GM19240 (cell line): ENCODE measurements around the gene LAD1.
A peak's percentile ranks its signal among the peaks of the same experiment; 100 is the strongest.

Source experiments
- DNase-seq: peaks from one replicate; pipeline ENCODE4 v3.0.0; 2011; ENCODE audit warnings: low spot score; ENCODE audit not compliant: insufficient read length

The LAD1 gene, protein sequence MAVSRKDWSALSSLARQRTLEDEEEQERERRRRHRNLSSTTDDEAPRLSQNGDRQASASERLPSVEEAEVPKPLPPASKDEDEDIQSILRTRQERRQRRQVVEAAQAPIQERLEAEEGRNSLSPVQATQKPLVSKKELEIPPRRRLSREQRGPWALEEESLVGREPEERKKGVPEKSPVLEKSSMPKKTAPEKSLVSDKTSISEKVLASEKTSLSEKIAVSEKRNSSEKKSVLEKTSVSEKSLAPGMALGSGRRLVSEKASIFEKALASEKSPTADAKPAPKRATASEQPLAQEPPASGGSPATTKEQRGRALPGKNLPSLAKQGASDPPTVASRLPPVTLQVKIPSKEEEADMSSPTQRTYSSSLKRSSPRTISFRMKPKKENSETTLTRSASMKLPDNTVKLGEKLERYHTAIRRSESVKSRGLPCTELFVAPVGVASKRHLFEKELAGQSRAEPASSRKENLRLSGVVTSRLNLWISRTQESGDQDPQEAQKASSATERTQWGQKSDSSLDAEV

GRCh38 chr1:201399018-201399351, at the start of gene LAD1:
TSS of gene LAD1 (minus strand) at chr1:201399324. CDS start at chr1:201399306, 18 bp downstream.
- DNase-seq, result no peak

DNA sequence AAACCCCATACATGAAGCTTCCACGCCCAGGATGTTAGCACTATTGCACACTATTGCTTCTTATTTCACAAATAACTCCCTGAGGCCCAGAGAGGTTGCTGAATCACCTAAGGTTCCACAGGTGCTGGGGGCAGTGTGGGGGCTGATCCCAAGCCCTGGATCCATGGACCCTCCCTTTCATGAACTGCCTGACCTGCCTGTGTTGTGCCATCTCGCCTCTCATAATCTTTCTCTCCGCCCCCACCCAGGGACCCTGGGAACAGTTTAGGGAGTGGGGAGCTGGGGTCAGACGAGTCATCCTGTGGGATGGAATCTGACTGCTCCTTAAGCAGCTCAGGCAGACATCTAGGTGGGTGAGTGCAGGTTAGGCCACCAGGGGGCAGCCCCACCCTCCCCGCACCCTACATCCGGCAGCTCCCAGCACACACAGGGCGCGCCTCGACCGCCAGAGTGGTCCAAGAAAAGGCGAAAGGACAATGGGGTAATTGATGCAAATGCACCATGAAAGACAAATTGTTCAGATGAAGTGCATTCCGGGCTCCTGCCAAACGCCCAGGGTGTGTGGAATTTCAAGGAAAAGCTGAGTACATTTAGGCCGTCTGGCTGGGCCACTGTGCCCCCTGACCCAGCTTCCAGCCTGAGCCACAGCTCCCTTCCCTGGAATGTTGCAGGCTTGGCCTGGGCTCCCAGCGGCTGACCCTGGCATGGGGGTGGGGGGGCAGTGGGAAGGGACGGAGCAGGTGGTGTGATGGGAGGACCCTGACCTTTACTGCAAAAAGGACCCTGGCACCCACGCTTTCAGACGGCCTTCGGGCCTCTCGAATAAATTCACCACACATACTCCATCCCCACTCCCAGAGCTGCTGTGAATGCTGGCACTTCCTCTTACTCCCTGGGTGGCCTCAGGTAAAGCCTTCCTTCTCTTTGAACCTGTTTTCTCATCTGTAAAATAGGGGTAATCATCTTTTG, 49.1 kb upstream of the LAD1 start:
- DNase-seq, result peak; percentile 87

GRCh38 chr1:201445310-201445709, 46.2 kb upstream of the LAD1 start:
- no peak for DNase-seq

DNA sequence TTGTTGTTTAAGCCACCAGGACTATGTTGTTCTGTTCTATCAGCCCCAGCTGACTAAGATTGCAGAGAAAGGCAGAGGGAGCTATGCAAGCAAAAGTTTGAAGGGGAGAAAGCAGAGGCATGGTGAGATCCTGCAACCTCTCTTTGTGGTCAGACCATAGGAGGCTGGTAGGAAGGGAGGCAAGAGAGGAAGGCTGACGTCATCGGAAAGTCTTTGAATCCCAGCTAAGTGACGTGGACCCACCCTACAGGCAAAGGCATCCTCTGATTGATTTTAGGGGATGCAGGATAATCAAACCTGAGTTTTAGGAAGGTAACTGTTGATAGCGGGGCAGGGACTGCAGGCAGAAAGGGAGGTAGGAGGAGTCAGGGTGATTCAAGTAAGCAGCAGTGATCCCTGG, 45.7 kb upstream of the LAD1 start:
- no peak for DNase-seq

- no peak for DNase-seq
Measured at GRCh38 chr1:201443747-201444146, 44.6 kb upstream of the LAD1 start.

GRCh38 chr1:201436969-201437368, 37.8 kb upstream of the LAD1 start:
- DNase-seq, result no peak

- DNase-seq, result no peak
Measured at GRCh38 chr1:201436393-201436792, 37.3 kb upstream of the LAD1 start.

- DNase-seq, result no peak
Measured at GRCh38 chr1:201434266-201434665, 35.1 kb upstream of the LAD1 start.

- no peak for DNase-seq
Measured at GRCh38 chr1:201433609-201434008, 34.5 kb upstream of the LAD1 start.

DNA sequence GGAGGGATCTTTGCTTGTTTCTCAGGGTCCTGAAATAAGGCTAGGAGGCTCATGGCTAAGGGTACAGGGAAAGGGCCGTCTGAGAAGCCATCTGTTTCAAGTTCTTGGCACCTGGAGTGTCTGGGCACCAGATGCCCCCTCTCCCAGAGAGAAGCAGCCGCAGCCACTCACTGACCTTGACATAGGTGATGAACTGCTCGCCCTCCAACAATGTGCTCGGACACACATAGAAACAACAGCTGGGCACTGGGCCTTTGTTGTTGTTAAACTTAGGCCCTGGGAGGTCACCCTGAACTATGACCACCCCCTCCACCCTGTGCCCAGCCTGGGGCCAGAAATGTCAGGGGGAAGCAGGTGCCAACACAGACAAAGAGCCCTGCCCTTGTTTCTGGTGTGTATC, 31.7 kb upstream of the LAD1 start:
- no peak for DNase-seq

DNA sequence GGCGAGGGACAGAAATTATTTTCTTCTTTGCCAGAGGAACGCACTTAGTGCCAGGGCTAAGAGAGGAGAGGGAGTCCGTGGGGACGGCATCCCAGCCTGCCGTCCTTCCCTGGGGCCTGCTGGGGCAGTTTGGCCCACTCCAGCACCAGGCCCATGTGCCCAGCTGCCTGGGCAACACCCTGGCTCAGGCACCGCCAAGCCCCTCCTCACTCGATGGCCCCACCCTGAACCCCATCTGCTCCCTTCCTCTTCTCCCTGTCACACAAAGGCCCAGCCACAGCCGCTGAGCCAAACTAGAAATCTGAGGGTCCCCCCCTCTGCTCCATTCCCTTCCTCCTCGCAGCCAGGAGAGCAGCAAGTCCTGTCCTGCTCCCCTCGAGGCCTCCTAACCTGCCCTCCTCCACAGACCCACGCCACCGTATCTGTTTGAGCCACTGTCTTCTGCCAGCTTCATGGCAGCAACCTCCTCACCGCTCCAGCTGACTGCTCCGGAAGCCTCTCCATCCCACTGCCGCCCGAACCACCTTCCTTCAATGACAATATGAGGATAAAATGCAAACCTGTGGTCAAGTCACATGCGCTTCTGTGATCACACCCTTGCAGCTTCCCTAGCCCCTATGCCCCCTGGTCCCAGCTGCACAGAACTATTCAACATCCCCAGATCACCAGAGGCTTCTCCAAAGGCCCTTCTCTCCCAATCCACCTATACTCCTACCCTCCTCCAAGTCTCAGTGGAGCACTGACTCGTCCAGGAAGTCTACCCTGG, 30.8 kb upstream of the LAD1 start:
- no peak for DNase-seq

DNA sequence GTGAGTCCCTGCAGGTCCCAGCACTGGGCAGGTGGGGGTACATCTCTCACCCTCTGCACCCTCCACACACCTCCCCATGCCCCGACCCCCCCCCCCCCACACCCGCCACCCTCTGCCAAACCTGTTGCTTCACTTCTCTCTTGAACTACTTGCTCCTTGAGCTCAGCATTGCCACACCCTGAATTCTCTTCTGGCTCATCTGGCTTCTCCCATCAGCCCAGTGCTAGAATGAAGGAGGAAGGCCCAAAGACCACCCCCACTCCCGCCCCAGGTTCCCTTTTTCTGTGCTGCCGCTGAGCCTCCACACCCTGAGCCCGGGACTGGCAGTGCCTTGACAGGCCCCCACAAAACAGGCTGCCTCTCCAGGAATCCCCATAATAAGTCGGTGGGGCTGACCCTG, 28.8 kb upstream of the LAD1 start:
- DNase-seq, result no peak

DNA sequence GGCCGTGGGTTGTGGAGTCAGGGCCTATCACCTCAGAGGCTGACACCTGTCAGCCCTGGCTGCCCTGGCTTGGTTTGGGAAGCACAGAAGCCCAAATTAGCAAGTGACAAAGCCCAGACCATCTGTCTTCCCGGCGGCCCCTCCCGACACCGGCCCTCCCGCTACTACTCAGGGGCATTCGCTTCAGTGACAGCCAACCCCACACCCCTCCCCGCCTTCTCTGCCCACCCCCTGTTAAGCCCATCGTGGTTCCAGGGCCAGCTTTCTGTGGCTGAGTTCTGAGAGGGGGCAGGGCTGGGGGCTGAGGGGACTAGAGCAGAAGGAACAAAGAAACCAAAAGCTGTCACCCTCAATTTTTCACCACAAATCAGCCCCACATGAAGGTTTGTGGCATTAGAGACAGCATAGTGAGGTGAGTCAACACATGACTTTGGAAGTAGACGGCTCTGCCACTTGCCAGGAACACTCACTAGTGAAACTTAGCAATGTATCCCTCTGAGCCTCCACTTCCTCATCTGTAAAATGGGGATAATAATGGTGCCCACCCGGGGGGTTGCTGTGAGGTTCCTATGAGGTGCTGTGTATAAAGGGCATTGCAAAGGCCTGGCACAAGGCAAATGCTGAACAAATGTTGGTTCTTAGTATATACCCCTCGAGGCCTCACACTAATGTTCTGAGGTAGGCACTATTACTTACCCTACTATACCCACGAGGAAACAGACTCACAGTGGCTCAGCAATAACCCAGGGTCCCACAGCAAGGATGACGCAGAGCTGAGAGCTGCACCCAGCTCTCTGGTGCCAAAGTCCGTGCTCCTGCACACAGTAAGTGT, 27.6 kb upstream of the LAD1 start:
- no peak for DNase-seq

DNA sequence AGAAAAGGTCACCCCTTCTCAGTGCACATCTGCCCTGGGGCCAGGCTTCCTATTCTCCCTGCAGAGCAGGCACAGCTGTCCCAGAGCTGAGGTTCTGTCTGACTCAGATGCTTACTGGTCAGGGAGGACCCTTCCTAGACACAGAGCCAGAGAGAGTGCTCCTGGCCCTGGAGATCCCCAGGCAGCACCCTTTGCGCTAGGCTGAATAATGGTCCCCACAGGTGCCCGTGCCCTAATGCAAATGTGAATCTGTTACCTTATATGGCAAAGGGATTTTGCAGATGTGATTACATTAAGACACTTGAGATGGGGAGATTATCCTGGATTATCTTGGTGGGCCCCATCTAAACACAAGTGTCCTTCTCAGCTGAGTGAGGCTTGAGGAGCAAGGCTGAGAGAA, 25.0 kb upstream of the LAD1 start:
- DNase-seq, result no peak

GRCh38 chr1:201423655-201424054, 24.5 kb upstream of the LAD1 start:
- DNase-seq, result no peak

- DNase-seq, result no peak
Measured at GRCh38 chr1:201422436-201423030, 23.4 kb upstream of the LAD1 start.

DNA sequence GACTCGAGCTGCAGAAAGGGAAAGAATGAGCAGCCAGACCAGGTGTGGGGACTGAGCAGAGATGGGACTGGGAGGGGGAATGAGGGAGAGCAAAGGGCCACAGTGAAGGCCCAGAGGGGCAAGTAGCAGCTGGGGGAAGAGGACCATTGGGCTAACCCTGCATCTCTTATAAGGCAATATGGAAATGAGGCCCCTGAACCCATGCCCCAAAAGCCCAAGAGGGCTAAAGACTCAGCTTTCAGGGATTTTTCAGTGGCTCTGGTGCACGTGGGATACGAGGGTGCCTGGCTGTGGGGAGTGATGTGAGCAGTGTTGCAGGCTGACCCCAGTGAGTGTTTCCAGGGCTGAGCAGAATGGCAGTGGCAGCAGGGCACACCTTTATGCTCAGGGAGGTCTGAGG, 22.9 kb upstream of the LAD1 start:
- DNase-seq, result no peak

DNA sequence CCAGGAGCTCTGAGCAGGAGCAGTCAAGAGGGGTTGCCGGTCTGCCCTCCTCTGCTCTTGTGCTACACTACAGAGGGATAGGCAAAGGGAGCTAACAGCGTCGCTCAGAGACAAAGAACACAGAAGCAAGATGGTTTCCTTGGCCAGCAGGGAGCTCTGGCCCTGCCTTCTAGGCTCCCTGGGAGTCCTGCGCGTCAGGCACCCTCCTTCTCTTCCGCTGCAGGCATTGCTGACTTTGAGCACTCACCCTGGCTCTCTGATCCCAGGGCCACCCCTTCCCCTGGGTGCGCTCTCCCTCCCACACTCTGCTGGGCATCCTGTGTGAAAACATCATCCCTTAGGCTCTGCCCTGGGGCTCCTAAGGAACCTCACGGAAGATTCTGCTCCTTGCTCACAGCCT, 21.9 kb upstream of the LAD1 start:
- no peak for DNase-seq

DNA sequence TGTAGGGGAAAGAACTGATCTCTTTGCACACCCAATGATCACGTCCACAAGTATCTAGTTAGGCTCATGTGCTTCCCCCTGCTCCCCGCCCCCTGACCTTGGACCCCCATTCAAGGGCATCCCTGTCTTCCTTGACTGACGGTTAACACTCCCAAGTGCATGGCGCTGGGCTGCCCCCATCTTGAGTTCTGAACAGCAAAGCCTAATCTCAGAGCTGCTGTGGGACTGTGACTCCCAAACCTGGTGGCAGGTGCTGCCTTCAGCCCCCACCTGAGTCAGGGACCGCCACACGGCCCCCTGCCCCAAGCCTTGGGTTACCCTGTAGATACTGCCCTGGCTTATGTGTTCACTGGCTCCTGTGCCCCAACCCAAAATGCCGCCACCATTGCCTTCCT, 21.5 kb upstream of the LAD1 start:
- no peak for DNase-seq
